HG03025 (cell line): Measurements from ENCODE around the gene OMP.

Experiments used
- ATAC-seq: cut with Tn5 transposase; IDR thresholded peaks from one replicate; pipeline ENCODE4 v1.9.1; 2021; ENCODE audit warnings: mild to moderate bottlenecking, moderate library complexity; ENCODE audit not compliant: unreplicated experiment, low FRiP score

OMP gene

DNA sequence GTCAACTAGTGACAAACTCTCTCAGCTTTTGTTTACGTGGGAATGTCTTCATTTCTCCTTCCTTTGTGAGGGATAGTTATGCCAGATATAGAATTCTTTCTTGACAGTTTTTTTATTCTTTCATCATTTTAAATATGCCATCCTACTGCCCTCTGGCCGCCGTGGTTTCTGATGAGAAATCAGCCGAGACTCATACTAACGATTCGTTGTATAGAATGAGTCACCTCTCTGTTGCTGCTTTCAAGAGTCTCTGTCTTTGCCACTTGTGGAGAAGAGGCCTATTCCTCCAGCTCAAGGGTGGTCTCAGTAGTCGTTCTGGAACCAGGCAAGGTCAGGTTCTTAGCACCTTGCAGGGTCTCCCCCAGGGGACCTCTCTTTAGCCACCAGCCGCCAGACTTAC lies 33.4 kb downstream of the OMP start:
- ATAC-seq, result no peak

DNA sequence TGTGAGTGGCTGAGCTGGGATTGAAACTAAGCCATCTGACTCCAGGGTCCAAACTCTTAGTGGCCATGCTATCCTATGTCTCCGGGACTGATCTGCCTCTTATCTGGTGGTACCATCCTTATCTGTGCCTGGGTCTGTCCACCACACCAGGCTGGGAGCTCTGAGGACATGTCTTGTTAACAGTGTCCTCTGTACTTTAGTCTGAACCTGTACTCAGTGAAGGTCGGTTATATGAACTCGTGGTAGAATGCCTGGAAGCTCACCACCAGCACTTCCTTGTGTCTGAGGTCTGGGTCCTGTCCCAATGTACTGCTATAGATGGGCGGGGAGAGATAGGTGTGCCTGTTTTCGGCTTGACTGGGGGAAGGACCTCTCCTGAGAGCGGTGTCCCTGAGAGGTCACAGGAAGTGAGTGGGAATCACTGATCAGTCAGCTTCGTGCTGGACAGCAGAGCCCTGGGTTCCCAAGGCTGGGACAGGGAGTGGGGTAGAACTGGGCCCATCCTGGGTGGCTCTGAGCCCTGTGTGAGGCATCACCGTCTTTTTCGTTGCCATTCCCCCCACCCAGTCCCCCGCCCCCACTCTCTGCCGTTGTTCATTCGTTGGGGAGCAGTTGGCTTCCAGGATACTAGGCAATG lies 34.3 kb downstream of the OMP start:
- ATAC-seq, result no peak

DNA sequence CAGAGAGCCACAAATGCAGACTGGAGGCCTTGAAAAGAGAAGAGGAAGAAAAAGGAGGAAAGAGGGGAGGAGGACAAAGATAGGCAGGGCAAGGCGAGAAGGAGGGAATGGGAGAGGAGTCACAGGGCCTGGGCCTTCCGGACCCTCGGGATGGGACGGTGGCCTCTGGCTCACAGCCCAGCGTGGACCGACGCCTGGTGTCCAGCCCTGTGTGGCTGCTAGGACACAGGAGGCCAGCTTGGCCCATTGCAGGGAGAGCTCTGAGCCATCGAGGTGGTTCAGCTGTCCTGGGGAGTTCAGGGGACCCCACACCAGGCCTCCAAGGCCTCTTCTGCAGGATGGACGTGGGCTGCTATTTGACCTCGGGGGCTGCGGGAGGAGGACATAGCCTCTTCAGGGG lies 34.8 kb downstream of the OMP start:
- no peak for ATAC-seq

DNA sequence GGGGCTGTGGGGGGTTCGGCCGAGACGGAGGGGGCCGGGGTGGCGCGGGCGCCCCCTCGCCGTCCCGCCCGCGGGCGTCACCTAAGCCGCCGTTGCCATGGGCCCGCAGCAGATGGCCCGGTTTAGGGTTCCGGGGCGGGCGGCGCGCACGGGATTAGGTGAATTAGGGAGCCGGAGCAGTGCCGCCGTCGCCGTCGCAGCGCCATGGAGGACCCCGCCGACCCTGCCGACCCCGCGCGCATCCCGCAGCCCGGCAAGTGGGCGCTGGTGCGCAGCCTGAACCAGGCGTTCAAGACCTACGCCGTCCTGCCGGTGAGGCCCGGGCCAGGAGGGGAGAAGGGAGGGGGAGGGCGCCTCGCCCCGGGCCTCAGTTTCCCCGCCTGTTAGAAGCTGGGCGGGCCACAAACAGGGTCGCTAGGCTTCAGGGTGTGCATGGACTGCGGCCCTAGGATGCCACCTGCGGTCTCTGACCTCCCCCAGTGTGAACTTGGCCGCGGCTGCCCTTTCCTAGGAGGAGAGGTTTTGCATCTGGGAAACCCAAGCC lies 35.5 kb downstream of the OMP start:
- no peak for ATAC-seq

DNA sequence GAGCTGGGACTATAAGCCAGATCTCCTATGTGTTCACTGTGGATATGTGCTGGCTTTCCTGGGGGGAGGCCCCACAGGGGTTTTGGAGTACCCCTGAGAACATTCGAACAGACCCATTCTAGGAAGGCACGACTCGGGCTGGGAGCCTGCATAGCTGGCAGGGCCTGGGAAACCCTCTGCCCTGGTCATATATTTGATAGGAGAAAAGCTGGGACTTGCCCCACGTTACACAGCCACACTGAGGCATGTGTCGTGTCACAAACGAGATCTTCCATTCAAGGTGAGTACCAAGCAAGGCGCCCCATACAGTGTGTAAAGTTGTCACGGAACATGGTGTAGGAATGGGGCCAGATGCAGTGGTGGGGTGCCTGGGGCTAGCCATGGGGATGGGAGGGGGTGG lies 36.6 kb downstream of the OMP start:
- no peak for ATAC-seq

DNA sequence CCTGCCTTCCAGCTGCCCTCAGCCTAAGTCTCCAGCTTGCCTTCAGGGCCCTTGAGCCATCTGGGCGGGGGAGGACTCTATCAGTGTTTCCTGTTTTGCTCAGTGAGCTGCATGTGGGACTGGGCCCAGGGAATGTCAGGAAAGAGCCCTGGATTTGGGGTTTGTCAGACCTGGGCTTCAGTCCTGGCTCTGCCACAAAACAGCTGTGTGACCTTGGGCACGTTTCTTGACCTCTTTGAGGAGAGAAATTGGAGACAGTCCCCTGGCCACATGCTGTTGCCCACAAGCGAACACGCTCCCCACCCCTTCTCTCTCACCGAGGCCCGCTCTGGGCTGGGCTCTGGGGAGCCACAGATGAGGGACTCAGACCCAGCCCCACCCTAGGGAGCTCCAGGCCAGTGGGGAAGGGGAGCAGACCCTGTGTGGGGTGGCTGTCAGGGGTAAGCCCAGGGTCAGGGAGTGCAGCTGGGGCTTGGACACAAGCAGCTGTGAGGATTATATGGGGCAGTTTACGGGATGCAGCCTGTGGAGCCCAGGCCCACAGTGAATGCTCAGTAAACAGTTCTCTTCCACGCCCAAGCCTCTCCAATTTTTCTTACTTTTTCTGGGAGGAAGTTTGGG lies 37.7 kb downstream of the OMP start:
- ATAC-seq, result no peak

DNA sequence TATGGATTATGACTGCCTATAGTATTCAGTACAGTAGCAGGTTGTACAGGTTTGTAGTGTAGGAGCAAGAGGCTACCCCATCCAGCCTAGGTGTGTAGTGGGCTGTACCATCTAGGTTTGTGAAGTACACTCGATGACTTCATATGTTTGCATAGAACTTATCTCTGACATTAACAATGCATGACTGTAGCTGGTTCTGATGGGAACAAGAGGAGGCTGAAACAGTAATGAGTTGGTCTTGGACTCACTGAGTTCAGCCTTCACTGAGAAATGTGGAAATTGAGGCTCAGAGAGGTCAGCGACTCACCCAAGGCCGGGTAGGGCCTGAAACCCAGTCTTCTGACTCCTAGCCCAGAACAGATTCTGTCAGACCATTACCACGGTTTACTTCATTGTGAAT lies 38.4 kb downstream of the OMP start:
- ATAC-seq, result no peak

DNA sequence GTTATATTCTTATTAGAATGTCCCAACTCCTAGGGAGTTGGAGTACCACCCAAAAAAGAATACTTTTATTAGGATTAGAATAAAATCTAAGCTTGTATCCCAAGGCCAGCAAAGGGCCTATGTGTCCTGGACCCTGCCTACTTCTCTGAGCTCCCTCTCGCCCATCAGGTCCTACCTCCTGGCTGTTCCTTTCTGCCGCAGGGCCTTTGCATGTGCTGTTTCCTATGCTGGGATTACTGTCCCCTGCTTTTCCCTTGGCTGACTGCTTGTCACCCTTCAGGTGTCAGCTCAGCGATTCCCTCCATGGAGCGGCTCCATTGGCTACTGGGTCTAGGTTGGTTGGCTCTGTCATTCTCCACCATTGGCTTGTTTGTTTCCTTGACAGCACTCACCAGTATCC lies 38.8 kb downstream of the OMP start:
- no peak for ATAC-seq

DNA sequence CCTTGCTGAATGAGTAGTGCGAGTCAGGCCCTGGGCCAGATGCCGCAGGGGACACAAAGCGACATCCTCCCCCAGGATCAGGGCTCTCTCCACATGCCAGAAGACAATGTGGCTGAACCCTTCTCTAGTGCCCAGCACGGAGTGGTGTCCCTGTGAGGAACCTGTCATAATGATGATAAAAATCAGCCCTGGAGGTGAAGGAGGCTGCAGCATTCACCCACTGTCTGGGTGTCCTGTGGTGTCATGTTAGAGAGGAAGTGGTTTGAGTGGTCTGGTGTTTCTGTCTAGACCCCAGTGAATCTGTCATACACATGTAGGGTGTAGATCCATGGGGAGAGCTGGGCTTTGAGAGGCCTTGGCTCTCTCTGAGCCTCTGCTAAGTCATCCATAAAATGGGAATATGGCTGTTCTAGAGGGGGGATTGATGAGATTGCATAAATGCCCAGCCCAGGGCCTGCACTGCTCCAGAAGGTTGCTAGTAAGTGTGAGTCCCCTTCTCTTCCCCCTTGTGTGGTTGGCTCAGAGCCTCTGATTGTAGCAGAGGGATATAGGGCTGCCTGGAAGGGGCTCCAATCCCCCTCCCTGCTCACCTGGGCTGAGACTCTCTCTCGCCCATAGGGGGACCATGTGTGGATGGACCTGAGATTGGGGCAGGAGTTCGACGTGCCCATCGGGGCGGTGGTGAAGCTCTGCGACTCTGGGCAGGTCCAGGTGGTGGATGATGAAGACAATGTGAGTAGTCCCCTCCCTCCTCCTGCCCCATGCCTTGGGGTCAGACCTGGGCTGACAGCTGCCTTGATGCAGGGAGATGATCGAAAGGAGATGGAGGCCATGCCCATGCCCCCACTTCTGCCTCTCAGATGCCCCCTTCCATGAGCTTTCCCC lies 39.7 kb downstream of the OMP start:
- no peak for ATAC-seq

DNA sequence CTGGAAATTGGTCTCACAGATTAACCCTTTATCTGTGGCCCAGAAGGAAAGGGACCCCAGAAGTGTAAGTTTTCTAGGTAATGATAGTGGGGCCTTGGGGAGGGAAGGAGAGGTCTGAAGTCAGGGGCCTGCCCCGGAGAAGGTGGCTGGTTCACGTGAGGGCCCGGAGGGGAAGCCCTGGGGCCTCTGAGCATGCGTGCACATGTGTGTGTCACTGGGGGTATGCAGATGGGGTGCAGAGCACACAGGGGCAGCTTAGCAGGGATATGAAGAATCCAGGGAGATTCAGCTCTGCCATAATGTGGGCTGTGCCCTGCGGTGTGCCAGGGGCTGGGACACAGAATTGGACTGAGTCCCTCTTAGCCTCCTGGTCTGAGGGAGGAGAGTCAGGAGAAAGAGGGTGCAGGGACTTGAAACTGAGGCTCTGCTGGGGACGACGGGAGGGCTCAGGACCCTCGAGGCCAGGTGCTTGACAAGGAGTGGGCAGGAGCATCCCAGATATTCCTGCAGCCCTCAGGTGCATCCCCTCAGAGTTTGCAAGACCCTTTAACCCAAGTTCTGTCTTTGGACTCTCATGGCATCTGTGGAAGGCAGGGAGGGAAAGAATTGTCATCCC lies 40.9 kb downstream of the OMP start:
- no peak for ATAC-seq

DNA sequence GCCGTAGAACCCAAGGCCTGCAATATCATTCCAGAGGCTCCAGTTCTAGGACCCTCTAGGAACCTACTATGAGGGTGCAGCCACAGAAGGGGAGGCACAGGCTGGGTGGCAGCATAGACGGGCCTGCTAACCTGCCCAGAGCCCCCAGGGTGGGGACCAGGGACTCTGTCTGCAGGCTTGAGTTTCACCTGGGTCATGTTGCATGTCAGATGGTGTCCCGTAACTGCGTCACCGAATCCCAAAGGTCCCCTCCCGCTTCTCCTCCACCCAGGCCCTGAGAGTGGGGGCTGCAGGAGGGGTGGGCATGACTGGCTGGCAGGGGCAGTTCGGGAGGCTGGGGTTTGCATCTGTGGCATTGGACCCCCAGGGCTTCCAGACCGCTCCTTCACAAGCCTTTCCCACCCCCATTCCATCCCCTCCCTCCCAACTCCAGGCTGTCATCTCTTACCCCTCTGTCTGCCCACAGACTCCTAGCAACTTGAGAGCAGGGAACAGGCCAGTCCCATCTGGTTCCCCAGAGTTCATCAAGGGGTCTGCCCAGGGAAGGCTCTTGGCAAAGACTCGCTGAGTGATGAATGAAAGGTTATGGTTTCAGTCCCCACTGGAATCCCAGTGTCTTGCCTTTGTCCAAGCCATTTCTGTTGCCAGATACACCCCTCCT lies 41.7 kb downstream of the OMP start:
- ATAC-seq, result no peak

DNA sequence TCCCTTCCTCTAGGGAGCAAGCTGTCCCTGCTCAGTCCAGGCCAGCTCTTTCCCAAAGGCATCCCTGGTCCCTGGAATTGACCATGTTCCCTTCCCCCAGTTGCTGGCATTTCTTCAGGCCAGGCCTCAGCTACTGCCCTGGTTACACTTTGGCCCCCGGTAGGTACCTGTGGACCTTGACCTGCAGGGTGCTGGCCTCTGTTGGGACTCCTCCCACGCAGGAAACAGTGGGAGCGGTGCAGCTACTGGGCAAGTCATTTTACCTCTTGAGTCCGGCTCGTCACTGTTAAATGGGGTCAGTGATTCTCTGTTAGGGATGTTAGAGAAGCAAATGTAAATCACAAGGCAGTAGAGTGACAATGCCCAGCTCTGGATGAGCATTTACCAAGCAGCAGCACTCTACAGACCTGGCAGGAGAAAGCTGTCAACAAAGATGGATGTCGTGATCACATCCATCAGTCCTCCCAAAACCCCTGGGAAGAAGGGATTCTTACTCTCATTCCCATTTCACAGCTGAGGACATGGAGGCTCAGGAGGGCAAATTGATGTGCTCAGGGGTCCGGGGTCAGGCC lies 42.3 kb downstream of the OMP start:
- ATAC-seq, result no peak

DNA sequence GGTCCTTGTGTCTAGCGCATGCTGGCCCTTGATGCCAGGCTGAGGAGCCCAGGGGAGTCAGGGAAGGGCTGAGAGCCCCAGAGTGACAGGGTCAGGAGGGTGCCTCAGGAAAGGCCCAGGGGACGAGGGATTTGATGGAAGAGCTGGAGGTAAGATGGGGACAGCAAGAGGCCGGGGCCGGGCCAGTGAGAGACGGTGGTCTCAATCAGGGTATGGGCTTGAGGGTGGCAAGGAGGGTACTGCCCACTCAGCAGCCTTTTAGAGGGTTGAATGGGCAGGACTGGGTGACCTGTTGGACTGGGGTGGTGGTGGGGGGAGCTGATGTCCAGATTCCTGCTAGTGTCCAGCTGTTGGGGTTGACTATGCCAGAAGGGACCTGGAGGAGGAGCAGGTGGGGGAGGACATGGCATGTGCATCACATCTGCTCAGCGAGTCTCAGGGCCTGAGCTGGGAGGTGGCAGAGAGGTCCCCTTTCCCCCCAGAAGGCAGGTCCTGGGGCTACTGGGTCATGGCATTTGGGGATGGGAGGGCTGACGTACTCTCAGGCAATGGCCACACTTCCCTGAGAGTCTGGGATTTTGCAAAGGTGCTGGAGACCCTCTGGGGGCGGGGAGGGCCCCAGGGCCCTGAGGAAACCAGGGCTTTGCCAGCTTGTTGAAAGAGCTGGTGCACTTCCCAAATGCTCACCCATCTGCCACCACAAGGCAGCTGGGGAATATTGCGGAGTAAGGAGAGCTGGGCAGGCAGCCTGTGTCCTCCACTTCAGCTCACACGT lies 43.8 kb downstream of the OMP start:
- ATAC-seq, result no peak

DNA sequence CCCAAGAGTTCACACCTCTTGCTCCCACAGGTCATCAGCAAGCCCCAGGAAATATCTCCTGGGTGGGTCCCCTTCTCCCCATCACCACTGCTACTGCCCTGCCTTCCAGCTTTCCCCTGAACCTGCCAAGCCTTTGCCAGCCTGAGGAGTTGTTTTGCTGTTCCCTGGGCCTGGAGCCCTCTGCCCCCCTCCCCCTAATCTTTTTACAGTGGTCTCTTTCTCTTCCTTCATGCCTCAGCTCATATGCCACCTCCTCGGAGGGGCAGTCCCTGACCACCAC lies 44.3 kb downstream of the OMP start:
- ATAC-seq, result no peak

DNA sequence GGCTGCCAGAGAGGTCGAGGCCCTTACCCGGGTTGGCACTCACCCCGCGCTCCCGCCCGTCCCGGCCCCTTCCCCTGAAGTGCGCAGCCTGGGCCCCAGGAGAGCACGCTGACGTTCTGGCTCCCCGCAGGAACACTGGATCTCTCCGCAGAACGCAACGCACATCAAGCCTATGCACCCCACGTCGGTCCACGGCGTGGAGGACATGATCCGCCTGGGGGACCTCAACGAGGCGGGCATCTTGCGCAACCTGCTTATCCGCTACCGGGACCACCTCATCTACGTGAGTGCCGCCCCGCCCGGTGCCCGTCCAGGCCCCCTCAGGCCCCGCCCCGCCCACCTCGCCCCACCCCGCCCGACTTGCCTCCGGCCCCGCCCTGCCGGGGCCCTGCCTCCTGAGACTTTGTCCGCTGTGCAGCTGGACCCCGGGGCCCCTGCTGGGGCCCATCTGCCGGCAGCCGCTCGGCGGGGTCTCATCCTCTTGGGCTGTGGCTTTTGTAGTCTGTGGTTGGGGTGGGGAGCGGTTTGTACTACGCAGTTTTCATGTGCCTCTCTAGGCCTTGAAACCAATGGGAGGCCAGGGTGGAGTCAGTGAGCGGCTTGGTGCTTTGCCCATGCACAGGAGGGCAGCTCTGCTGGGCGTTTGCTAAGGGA lies 45.2 kb downstream of the OMP start:
- ATAC-seq, result no peak

DNA sequence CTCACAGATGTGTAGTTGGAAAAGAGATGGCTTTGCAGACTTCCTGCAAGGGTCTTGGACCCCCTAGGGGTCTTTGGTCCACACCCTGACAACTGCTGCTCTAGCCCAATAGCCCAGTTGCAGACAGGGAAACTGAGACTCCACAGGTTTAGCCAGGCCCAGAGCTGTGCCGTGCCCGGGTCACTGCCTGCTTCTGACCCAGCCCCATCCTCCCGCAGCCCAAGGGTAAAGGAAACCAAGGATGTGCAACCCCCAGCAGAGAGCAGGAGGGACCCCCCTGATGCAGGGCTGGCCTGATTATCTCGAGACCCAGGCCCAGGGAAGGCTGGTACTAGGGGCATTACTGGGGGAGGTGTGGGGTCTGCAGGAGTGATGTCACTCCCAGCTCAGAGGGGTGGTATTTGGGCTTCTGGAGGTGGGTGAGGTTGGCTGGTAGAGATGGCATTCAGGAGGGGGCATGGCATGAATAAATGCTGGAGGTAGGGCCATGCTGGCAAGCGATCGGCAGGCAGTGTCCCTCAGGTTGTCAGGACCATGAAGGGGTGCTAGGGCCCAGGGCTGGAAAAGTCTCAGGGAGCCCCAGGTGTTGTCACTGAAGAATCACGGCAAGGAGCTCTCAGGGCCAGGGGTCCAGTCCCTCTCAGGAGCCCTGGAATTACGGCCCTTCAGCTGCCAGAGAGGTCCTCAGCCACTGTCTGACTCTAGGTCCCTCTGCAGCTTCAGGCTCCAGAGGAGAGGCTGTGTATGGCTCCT lies 46.5 kb downstream of the OMP start:
- ATAC-seq, result no peak

DNA sequence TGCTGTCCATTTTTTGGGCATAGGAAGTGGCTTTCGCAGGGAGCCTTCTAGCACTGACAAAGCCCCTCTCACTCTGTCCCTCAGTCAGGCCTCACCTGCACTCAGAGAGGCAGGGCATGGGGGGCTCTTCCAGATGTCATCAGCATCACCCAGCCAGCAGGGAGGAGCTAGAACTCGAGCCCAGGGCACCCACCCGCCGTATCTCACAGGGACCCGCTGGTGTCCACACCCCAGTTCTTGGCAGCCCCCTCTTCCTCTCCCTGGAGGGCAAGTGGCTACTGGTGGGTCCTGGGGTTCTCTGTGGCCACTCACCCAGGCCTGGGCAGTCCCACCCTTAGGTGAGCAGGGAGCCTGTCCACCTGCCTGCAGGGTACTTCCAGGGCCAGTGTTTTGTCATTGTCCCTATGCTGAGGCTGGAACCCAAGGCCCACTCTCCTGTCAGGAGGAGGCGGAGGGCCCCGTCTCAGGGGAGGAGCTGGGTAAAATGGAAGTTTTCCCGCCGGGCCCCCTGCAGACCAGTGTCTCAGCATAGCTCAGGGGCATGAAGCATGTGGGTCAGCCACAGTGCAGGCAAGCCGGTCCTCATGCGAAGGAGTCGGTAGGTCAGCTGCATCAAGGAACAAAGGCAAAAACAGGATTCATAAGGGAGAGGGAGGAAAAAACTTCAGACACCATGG lies 47.2 kb downstream of the OMP start:
- ATAC-seq, result no peak

DNA sequence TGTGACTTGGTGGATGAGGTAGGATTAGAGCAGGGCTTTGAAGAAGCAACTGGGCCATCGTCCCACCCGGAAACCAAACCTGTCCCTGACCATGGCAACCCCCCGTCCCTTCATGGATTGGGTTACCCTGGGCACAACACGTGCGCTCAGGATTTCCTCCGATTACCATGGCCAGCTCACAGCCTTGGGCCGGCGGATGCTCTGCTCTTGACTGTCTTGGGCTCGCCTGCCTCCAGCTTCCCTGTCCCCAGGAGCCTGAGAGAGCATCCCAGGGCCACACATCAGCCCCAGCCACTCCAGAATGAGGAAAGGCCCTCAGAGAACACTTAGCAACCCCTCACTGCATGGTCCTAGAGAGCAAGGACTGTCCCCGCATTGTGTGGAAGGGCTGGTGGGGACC lies 48.2 kb downstream of the OMP start:
- ATAC-seq, result no peak
